Coronary artery (tissue), 2 donors: Measurements from ENCODE around the gene ADISSP.

Source experiments
- DNase-seq: peaks from one replicate; pipeline ENCODE4 v3.0.0-alpha.2; 2017; ENCODE audit warnings: low spot score
- H3K27ac ChIP-seq, 2 donors: fragments of 200-600 bp; sonication (generic); one replicate each; pipeline ENCODE4 v1.5.1; 2016 to 2019
- H3K4me3 ChIP-seq: fragments of 200-600 bp; sonication (generic); 2 replicates; pipeline ENCODE4 v1.5.1; 2016; ENCODE audit warnings: mild to moderate bottlenecking, moderate library complexity
- CTCF ChIP-seq: fragments of 200-600 bp; sonication (generic); IDR thresholded peaks from one replicate; pipeline ENCODE4 v1.5.1; 2019; ENCODE audit warnings: antibody characterized with exemption

ADISSP gene

GRCh38 chr20:3721912-3722311, 45.6 kb downstream of the ADISSP start:
- DNase-seq, result no peak
- Histone ChIP-seq H3K4me3 (no peak overlapping the region), H3K27ac (no peak overlapping the region)
- no peak for TF ChIP-seq CTCF

GRCh38 chr20:3720626-3721025, 46.9 kb downstream of the ADISSP start:
- no peak overlapping the region for H3K4me3 ChIP-seq
- no peak for TF ChIP-seq CTCF
- no peak overlapping the region for H3K27ac ChIP-seq
- no peak for DNase-seq

GRCh38 chr20:3720068-3720467, 47.5 kb downstream of the ADISSP start:
- no peak overlapping the region for H3K4me3 ChIP-seq
- no peak for DNase-seq
- H3K27ac ChIP-seq, result no peak overlapping the region
- TF ChIP-seq CTCF, result no peak

- Histone ChIP-seq H3K4me3 (no peak overlapping the region), H3K27ac (no peak overlapping the region)
- TF ChIP-seq CTCF, result no peak
- no peak for DNase-seq
Observed at GRCh38 chr20:3719046-3719445, 48.5 kb downstream of the ADISSP start.

- H3K4me3 ChIP-seq, result no peak overlapping the region
- H3K27ac ChIP-seq, result no peak overlapping the region
- DNase-seq, result no peak
- no peak for TF ChIP-seq CTCF
Observed at GRCh38 chr20:3716195-3716834, 51.2 kb downstream of the ADISSP start.

- DNase-seq, result no peak
- Histone ChIP-seq H3K4me3 (no peak overlapping the region), H3K27ac (no peak overlapping the region)
- TF ChIP-seq CTCF, result no peak
Observed at GRCh38 chr20:3714092-3714491, 53.5 kb downstream of the ADISSP start.

GRCh38 chr20:3712279-3712873, 55.2 kb downstream of the ADISSP start, which contains the start of gene SIGLEC1:
Gene SIGLEC1, minus strand, starts transcription at chr20:3712600. Its CDS starts 5,472 bp downstream, at chr20:3707128.
- peak within 1 kb of the TSS; percentile 53 for H3K4me3 ChIP-seq
- TF ChIP-seq CTCF, result no peak
- H3K27ac ChIP-seq, result peak within 1 kb of the TSS in 1 of 2 donors; percentile 68
- no peak for DNase-seq
